Measurements from ENCODE around the gene LGR6.

GRCh38 chr1:202145068-202145743, 48.4 kb upstream of the LGR6 start:
- no peak for TF ChIP-seq CTCF (IDR thresholded peaks at IDR 0.05)
- no peak for TF ChIP-seq EZH2 (IDR thresholded peaks at IDR 0.05; ENCODE audit: borderline replicate concordance, insufficient read depth, low read depth, low read length, poor library complexity, severe bottlenecking)
